ENCODE results near the gene PPFIA4.
A peak's percentile ranks its signal among the peaks of the same experiment; 100 is the strongest.

Gene PPFIA4

DNA sequence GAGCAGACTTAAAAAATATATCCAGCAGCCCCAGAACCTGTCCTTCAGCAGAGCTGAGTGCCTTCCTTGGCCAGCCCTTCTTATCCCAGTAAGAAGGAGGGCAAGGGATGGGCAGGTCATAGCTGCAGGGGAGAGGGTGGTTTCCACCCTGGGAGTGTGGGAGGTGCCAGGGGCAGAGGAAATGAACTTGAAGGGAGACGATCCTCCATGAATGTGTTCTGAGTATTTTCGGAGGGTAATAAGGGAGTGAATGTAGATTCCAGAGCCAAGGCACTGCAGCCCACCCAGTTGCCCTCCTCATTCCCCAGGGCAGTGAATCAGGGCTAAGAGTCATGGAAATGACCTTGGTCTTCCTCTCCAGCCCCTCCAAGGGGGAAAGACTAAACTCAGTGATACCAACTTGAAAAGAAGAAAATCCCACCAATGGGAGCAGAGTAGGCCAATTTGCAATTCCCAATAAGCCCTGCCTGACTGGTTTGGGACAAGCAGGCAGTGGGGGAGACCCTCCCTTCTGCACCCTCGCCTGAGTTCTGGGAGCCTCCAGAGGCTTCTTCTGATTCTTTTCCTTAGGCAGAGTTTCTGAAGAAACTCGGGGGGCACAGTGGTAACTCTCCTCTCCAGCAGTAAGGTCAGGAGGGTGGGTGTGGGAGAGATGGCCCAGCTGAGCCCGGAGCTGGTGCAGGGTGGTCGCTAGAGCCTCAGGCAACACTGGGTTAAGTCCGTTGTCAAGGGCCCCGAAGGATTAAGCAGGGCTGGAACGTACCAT lies 55.4 kb downstream of the PPFIA4 start:
- TF ChIP-seq EZH2 (optimal IDR thresholded peaks at IDR 0.05; ENCODE audit: low read depth, low read length), result no peak
- TF ChIP-seq, protein P1, sequence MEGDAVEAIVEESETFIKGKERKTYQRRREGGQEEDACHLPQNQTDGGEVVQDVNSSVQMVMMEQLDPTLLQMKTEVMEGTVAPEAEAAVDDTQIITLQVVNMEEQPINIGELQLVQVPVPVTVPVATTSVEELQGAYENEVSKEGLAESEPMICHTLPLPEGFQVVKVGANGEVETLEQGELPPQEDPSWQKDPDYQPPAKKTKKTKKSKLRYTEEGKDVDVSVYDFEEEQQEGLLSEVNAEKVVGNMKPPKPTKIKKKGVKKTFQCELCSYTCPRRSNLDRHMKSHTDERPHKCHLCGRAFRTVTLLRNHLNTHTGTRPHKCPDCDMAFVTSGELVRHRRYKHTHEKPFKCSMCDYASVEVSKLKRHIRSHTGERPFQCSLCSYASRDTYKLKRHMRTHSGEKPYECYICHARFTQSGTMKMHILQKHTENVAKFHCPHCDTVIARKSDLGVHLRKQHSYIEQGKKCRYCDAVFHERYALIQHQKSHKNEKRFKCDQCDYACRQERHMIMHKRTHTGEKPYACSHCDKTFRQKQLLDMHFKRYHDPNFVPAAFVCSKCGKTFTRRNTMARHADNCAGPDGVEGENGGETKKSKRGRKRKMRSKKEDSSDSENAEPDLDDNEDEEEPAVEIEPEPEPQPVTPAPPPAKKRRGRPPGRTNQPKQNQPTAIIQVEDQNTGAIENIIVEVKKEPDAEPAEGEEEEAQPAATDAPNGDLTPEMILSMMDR (IDR thresholded peaks at IDR 0.05; ENCODE audit: low read length), result no peak
- Histone ChIP-seq H2AFZ (ENCODE audit: low read length) (no peak overlapping the region), H4K20me1 (ENCODE audit: insufficient read depth, low read length) (no peaks in the 10 kb centered on the region), H3K9me3 (replicated peaks; ENCODE audit: insufficient read depth, low read length) (no peaks in the 10 kb centered on the region), H3K79me2 (ENCODE audit: low read length) (no peaks in the 10 kb centered on the region), H3K4me3 (ENCODE audit: low read length) (no peak overlapping the region), H3K4me2 (ENCODE audit: low read depth, low read length) (no peak overlapping the region), H3K36me3 (replicated peaks; ENCODE audit: insufficient read depth, low read length) (no peaks in the 10 kb centered on the region), H3K4me1 (ENCODE audit: low read length) (no peaks in the 10 kb centered on the region), H3K9ac (ENCODE audit: low read length) (no peak overlapping the region), H3K9me2 (replicated peaks; ENCODE audit: insufficient read depth, low read length) (no peaks in the 10 kb centered on the region), H3K27me3 (replicated peaks; ENCODE audit: insufficient read depth, low read length) (no peaks in the 10 kb centered on the region), H3F3A (ENCODE audit: insufficient read depth, low read length) (no peaks in the 10 kb centered on the region), H3K27ac (ENCODE audit: low read length) (no peak overlapping the region)
- DNase-seq, result no peak

DNA sequence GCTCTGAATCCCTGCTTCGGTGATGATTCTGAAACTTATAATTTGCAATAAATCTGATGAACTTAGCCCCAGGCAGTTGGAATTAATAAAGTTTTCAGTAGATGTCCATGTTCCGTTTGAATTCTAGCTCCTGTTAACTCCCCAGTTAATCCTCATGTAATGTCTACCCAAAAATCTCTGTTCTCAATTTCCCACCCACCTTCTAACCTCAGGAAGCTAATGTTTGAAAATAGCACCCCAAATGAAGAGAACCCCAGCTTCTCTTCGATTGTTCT lies 55.9 kb downstream of the PPFIA4 start:
- H3F3A ChIP-seq (ENCODE audit: insufficient read depth, low read length), result no peaks in the 10 kb centered on the region
- TF ChIP-seq EZH2phosphoT487 (IDR thresholded peaks at IDR 0.05; ENCODE audit: low read length), result no peak
- TF ChIP-seq, protein P1 (IDR thresholded peaks at IDR 0.05; ENCODE audit: low read length), result no peak
- TF ChIP-seq EZH2 (optimal IDR thresholded peaks at IDR 0.05; ENCODE audit: low read depth, low read length), result no peak
- H4K20me1 ChIP-seq (ENCODE audit: insufficient read depth, low read length), result no peaks in the 10 kb centered on the region
- no peaks in the 10 kb centered on the region for H3K9me3 ChIP-seq (replicated peaks; ENCODE audit: insufficient read depth, low read length)
- no peak overlapping the region for H3K9ac ChIP-seq (ENCODE audit: low read length)
- no peaks in the 10 kb centered on the region for H3K27me3 ChIP-seq (replicated peaks; ENCODE audit: insufficient read depth, low read length)
- no peaks in the 10 kb centered on the region for H3K36me3 ChIP-seq (replicated peaks; ENCODE audit: insufficient read depth, low read length)
- no peak overlapping the region for H3K27ac ChIP-seq (ENCODE audit: low read length)
- H3K4me3 ChIP-seq (ENCODE audit: low read length), result no peak overlapping the region
- H2AFZ ChIP-seq (ENCODE audit: low read length), result no peak overlapping the region
- no peak for DNase-seq
- H3K4me1 ChIP-seq (ENCODE audit: low read length), result no peaks in the 10 kb centered on the region
- H3K79me2 ChIP-seq (ENCODE audit: low read length), result no peaks in the 10 kb centered on the region
- H3K9me2 ChIP-seq (replicated peaks; ENCODE audit: insufficient read depth, low read length), result no peaks in the 10 kb centered on the region
- no peak overlapping the region for H3K4me2 ChIP-seq (ENCODE audit: low read depth, low read length)

DNA sequence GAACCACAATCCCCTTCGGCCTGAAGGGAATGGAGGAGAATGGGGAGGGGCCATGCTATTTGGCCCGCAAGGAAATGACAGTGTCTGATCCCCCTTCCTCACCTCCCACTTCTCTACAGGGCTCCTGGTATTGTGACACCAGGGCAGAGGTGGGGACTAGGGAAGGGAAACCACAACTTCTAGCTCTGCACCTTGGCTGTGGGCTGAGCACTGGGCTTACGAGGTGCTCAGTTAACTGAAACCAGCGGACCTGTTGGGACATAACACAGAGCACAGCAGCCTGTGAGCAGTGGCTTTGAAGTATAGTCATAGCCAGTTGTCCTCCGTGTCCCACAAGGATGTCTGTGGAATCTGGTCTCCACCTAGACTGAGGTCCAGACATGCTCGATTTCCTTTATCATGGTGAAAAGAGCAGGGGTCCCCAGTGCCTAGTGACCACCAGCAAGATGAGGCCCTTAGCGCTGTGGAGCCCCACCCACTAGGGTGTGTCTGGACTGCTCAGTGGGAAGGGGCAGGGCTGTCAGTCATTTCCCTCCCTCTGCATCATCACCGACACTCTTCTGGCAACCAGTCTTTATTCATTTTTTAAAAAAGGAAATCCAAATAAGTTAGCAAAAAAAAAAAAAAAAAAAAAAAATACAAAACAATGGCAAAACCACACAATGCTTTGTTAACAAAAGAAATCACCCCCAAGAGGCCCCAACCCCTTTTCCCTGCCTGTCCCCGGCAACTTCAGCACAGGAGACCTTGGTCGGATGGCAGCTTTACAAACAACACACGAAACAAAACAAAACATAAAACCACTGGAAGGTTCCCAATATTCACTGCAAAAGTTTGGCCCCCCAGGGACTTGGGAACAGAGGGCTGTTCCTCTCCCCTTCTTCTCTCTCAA lies 56.5 kb downstream of the PPFIA4 start:
- Histone ChIP-seq H3K27ac (ENCODE audit: low read length) (no peak overlapping the region), H3K36me3 (replicated peaks; ENCODE audit: insufficient read depth, low read length) (no peaks in the 10 kb centered on the region), H3K4me2 (ENCODE audit: low read depth, low read length) (no peak overlapping the region), H3K9me2 (replicated peaks; ENCODE audit: insufficient read depth, low read length) (no peaks in the 10 kb centered on the region), H3K27me3 (replicated peaks; ENCODE audit: insufficient read depth, low read length) (no peaks in the 10 kb centered on the region), H3K4me3 (ENCODE audit: low read length) (no peak overlapping the region), H3K79me2 (ENCODE audit: low read length) (no peaks in the 10 kb centered on the region), H3K9me3 (replicated peaks; ENCODE audit: insufficient read depth, low read length) (no peaks in the 10 kb centered on the region), H3F3A (ENCODE audit: insufficient read depth, low read length) (no peaks in the 10 kb centered on the region), H2AFZ (ENCODE audit: low read length) (no peak overlapping the region), H4K20me1 (ENCODE audit: insufficient read depth, low read length) (no peaks in the 10 kb centered on the region), H3K9ac (ENCODE audit: low read length) (no peak overlapping the region), H3K4me1 (ENCODE audit: low read length) (no peaks in the 10 kb centered on the region)
- no peak for TF ChIP-seq EZH2phosphoT487 (IDR thresholded peaks at IDR 0.05; ENCODE audit: low read length)
- TF ChIP-seq EZH2 (optimal IDR thresholded peaks at IDR 0.05; ENCODE audit: low read depth, low read length), result no peak
- TF ChIP-seq, protein P1 (IDR thresholded peaks at IDR 0.05; ENCODE audit: low read length), result no peak
- peak; percentile 28 for DNase-seq

All from MM.1S (cell line).